Femur (tissue), 1 donor: ENCODE measurements around the gene TMEM9B.
"Not testable (repeated sequence)": the region's sequence is repeated elsewhere in the genome, so short reads cannot be mapped to it uniquely, and the experiment has no call there.

ENCODE experiments used
- DNase-seq: peaks from one replicate; pipeline ENCODE4 v3.0.0-alpha.2; 2017

TMEM9B gene

DNA sequence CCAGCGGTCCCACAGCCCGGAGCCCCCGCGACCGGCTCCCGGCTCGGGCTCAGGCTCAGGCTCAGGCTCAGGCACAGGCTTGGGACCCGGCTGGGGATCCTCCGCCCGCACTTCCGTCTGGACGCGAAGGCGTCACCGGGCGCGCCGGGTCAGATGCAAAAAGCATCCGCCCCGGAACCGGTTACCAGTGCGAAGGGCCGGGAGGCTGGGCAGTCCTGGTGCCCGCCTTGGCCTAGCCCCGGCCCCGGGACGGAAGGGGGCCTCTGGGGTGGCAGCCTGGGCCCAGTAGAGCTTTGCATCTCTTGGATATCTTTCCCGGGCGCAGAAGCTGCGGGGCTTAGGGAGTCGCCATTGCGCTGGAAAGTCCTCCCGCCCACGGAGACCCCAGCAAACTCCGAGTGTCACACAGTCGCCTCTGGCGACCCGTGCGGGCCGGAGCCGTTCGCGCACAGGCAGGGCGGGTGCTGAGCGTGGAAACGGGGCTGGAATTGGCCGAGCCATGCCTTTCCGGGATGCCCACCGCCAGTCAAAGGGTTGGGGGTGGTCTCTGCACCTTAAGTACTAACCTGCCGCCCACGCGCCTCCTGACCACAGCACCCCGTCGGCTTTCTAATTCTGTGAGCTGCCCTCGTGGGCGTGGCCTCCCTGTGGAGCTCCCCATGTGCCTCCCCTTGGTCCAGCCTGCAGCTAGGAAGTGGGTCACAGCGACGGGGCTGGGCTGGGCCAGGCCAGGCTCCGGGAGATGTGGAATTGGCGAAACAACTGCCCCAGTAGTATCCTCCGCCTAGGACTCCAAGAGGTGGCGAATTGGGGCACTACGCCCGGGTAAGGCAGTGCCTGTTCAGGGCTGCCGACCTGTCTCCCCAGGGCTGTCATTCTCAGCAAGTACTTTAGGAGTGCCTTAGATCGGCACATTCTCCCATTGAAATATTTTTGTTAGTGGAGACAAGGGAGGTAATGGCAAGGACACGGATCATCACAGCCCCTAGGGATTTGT is at the start of gene TMEM9B:
TMEM9B (minus strand) TSS at position 119 of the 997 bp plus-strand sequence. CDS start 129 bp downstream, outside the sequence.
- DNase-seq = peak; percentile 94

DNA sequence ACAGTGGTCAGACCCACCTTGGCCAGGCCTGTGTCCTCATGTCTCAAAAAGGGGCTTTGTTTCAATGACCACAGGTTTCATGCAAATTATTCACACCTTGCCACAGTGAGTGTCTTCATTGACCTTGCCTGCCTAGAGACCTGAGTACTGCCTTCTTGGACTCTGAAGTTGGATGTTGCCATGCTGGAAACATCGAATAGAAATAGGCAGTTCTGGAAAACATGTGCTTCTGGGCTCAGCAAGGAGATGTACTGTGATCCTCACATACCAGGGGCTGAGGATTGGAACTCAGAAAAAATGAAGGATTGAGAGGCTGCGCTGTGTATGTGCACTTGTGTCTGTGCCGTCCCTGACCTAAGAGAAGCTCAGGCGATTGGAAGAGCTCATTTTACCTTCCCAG is 49.1 kb upstream of the TMEM9B start:
- no peak for DNase-seq

DNA sequence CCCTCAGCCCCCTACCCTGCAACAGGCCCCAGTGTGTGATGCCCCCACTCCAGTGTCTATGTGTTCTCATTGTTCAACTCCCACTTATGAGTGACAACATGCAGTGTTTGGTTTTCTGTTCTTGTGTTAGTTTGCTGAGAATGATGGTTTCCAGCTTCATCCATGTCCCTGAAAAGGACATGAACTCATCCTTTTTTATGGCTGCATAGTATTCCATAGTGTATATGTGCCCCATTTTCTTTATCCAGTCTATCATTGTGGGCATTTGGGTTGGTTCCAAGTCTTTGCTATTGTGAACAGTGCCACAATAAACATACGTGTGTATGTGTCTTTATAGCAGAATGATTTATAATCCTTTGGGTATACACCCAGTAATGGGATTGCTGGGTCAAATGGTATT is 45.3 kb upstream of the TMEM9B start:
- not testable (repeated sequence) for DNase-seq

DNA sequence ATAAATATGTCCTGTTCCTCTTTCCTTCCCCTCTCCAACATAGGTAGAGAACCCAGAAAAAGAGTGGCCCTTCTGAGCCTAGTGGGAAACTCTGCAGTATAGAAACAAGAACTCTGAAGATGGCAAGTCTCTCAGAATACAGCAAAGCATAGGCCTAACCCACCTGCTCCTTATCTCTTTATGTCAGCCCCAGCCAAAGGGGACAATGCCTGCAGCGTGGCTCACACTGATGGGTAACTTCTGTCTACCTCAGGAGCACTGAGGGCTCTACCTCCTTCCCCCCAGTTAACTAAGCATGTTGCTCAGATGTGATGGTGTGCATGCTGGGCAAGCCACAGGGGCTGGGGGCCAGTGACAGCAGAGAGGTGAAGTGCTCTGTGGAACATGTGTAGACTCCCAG is 44.4 kb upstream of the TMEM9B start:
- no peak for DNase-seq

DNA sequence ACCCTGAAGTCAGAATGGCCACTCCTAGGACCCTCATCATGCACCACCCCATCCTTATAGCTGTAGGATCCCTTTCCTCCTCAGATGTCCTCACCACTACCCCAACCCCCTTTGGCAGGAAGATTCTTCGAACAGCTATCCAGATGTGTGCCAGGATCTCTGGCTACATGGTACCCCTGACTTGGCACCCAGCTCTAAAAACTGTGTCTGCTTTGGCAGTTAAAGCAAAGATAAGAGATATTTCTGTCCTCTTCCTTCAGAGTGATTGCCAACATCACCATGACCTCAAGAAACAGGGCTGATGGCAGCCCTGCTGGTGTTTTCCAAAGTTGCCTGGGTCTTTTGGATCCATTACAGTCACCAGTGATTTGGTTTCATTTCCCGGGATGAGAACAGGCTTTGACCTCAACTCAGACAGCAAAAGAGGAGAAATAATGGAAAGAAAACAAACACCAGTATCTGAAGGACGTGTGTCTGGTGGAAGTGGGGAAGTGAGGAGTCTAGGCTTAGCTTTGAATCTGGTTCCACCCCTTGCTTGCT is 43.8 kb upstream of the TMEM9B start:
- DNase-seq = no peak

DNA sequence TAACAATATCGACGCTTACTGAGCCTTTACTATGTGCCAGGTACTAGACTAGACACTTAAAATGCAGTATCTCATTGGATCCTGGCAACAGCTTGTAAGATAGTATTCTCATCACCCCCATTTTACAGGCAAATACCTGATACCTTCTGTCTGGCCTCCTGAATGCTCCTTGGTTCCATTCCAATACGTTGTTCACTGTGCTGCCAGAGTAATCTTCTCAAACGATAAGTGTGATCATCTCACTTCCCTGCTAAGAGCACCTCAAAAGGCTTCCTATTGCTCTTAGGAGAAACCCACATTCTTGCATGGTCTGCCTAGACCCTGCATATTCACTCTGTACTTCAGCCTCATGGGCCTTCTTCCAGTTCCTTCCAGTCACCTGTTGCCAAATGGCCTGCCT is 40.8 kb upstream of the TMEM9B start:
- DNase-seq = no peak

- peak; percentile 39 for DNase-seq
These were observed 40.1 kb upstream of the TMEM9B start for GRCh38 chr11:9004183-9004926.

- DNase-seq = peak; percentile 84
These were observed 39.4 kb upstream of the TMEM9B start, which contains the start of gene NRIP3 for GRCh38 chr11:9003573-9004182. NRIP3 (minus strand) TSS chr11:9004001; CDS start chr11:9003935, 66 bp downstream.

GRCh38 chr11:9002920-9003572 is 38.8 kb upstream of the TMEM9B start:
- no peak for DNase-seq

DNA sequence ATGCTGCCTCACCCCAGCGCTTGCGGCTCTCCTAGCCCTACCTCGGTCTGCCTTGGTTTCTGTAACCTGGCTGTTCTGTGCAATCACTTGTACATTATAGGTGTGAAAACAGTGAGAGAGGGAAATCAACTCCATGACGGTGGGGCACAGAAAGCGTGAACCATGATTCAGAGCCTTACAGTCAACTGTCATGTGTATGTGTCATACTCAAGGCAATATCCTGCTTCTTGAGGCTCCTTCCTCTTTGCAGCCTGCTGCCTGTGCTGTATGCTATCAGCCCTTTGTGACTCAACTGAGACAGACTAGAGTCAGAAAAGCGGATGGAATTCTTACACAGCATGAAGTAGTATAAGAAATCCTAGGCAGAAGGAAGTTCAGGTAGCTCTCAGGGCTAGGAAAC is 37.5 kb upstream of the TMEM9B start:
- no peak for DNase-seq

GRCh38 chr11:8998017-8998416 is 33.8 kb upstream of the TMEM9B start:
- no peak for DNase-seq

- DNase-seq = no peak
These were observed 33.2 kb upstream of the TMEM9B start for GRCh38 chr11:8997451-8997850.

- no peak for DNase-seq
These were observed 25.2 kb upstream of the TMEM9B start for GRCh38 chr11:8989453-8989852.

DNA sequence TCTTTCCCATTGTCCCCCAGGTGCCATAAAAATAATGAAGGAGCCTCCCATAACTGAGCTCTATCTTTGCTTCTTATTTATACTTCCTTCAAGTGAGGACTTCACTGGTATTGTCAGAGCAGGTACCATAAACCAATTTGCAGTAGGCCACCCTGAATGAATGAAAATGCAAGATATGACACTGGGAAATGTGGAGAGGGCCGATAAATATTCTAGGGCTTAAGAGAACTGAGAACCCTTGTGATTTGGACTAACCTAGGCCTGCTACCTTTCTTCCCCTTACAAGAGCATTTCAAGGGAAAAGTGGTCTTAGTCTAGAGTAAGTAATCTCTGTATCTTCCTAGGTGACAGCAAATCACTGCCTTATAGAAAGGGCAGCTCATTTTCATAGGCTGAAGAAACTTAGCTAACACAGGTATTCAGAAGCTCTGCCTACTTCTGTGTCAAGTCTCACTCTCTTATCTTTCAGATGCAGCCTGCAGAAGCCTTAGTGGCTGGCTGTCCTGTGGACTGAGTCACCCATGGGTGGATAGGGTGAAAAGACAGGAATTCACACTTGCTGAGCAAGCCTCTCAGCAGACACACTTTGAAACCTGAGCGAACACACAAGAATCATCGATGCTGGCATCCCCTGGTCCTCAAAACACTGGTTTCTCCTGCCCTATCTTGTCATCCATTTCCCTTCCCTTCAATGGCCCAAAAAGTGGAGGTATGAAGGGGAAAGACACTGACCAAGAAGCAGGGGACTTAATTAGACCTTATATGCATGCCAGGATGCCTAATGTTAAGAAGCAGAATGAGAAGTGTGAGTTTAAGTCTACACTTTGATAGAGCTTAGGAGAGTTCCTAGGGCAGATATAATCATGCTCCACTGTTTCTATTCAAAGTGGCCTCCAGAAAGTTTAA is 24.3 kb upstream of the TMEM9B start:
- no peak for DNase-seq

DNA sequence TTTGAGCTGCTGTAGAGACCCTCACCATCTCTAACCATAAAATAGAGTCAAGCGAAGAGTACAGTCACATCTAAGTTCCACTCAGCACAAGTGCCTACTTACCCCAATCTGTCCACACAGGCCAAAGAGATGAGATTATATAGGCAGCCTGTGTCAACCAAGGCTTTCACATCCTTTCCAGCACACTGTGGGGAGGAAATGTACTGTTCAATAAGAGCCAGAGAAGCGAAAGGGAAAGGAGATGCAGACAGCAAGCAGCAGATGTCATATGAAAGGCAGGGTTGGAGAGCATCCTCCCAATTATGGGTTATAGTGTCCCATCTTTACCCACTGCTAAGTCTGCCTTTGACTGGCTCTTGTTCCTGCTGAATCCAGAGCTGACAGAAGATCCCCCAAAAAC is 23.2 kb upstream of the TMEM9B start:
- DNase-seq = no peak

- DNase-seq = not testable (repeated sequence)
These were observed 22.5 kb upstream of the TMEM9B start for GRCh38 chr11:8986772-8987171.

DNA sequence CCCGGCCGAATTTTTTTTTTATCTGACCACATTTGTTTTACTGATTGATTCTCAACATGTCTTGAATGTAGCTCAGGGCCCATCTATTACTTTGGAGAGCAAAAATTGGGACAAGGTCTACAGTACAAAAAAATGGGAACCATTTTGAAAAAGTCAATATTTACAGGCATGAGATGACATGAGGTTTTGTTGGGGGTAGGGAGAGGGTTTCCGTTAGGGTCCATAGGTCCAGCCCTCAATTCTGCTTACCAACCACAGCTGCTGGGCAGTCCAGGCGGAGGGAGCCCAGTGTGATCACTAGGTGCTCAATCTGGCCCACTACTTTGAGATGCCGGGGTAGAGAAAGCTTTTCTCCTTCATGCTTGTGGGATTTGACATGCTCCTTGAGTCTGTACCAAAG is 21.2 kb upstream of the TMEM9B start:
- DNase-seq = no peak

GRCh38 chr11:8983552-8983951 is 19.3 kb upstream of the TMEM9B start:
- no peak for DNase-seq

DNA sequence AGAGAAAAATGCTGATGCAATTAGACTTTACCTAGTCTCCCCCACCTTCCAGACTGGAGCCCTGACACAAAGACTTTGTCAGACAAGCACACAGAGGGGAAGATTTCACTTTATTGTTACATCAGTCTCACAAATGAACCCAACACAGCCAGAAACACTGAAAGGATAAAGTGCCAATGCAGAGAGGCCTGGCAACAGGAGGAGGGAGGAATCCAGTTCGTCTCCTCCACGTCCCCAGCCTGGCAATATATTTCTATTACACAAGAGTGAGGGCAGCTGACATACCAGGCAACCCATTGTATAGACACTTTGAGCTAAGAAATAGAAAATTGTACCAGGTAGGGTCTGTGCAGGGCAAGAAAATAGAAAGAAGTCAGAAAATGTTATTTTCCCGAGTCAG is 16.2 kb upstream of the TMEM9B start:
- no peak for DNase-seq

- not testable (repeated sequence) for DNase-seq
These were observed 15.1 kb upstream of the TMEM9B start for GRCh38 chr11:8979365-8979764.

- no peak for DNase-seq
These were observed 8.9 kb upstream of the TMEM9B start for GRCh38 chr11:8973121-8973520.
